GM19467 (cell line): ENCODE data around the gene CXCL16.
"Not testable (repeated sequence)": the region's sequence is repeated elsewhere in the genome, so short reads cannot be mapped to it uniquely, and the experiment has no call there.

Experiments used
- ATAC-seq: cut with Tn5 transposase; IDR thresholded peaks from one replicate; pipeline ENCODE4 v1.9.1; 2021; ENCODE audit warnings: mild to moderate bottlenecking, moderate library complexity; ENCODE audit not compliant: unreplicated experiment

Gene CXCL16

DNA sequence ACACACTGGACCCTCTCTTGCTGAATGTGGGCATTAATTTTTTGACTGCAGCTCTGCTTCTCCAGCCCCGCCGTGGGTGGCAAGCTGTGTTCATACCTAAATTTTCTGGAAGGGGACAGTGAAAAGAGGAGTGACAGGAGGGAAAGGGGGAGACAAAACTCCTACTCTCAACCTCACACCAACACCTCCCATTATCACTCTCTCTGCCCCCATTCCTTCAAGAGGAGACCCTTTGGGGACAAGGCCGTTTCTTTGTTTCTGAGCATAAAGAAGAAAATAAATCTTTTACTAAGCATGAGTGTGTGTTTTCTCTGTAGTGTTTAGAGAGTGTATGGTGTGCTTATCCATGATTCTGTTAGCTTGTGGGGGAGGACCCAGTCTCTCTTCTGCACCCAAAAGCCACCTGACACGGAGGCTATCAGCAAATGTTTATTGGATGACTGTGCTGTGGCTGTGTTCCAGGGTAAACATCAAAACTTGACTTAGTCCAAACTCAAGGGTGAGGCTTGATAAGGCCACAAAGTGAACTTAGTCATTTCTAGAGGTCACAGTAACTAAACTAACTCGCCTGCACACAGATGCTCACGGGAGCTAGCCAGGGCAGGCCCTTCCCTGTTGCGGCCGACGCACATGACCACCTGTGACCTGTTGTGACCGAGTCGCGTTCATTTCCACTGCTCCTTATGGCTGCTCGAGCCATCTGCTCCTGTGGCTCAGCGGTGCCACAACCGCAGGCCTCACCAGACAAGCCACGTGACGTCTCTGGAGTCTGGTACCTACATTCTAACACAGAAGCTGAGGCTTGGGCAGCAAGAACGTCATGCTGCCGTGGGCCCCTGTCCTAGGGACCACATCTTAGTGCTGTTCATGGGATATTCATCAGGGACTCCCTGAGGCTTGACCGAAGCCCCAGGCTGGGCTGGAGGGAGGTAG, 18.3 kb downstream of the CXCL16 start:
- no peak for ATAC-seq

DNA sequence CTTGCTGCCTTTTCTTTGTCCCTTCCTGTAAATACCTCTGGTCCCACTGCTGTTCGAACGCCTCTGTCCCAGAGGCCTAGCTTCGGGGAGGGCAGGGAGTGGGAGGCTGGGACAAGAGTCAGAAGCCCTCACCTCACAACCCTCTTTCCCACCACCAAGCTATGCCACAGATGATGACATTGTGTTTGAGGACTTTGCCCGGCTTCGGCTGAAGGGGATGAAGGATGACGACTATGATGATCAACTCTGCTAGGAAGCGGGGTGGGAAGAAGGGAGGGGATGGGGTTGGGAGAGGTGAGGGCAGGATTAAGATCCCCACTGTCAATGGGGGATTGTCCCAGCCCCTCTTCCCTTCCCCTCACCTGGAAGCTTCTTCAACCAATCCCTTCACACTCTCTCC, 18.9 kb downstream of the CXCL16 start:
- no peak for ATAC-seq

DNA sequence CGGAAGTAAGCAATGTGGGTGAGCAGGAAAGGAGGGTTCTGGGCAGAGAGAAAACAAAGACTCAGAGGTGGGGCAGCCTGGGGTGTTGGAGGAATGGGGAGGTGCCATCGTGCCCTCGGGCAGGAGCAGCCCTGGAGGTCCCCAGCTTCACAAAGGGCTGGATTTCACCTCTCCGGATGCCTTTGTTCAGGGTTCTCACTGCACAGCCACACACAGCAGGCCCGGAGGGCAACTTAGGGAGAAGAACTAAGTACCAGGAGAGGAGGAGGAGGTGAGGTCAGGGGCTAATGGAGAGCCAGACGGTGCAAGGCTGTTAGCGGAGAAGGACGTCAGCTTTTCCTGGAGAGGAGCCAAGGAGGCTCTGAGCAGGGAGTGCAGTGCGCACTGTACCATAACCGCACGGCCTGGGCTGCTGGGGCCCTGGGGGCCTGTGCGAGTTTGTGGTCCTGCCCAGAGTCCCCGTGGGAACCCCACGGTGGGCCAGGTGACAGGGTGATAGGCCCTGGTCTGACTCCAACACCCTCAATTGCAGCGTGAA, 20.0 kb downstream of the CXCL16 start:
- no peak for ATAC-seq

DNA sequence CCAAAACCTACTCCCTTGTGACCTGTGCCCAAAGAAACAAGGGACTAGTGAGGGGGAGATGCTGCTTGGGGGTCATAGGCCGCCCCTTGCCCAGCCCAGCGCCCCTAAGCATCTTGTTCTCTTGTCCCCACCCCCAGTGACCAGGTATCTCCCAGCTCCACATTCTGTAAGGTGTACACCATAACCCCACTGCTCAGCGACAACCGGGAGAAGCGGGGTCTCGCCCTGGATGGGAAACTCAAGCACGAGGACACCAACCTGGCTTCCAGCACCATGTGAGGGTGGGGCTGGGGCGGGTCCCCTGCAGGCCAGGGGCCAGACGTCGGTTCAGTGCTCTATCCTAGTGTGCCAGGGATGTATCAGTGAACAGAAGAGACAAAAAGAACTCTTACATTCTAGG, 20.6 kb downstream of the CXCL16 start:
- ATAC-seq, result no peak

DNA sequence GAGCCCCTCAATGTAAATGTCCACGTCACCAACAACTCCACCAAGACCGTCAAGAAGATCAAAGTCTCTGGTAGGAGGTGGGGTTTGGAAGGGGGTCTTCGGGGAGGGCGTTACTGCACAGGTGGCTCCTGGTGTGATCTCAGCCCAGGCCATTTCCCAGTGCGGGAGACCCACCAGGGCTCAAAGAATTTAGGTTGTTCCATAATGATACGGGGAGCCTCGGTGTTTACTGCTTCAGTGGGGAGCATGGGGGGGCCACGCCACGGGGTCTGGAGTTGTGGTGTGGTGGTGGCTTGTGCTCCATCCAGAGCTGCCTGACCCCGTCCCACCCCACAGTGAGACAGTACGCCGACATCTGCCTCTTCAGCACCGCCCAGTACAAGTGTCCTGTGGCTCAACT, 21.5 kb downstream of the CXCL16 start:
- no peak for ATAC-seq

DNA sequence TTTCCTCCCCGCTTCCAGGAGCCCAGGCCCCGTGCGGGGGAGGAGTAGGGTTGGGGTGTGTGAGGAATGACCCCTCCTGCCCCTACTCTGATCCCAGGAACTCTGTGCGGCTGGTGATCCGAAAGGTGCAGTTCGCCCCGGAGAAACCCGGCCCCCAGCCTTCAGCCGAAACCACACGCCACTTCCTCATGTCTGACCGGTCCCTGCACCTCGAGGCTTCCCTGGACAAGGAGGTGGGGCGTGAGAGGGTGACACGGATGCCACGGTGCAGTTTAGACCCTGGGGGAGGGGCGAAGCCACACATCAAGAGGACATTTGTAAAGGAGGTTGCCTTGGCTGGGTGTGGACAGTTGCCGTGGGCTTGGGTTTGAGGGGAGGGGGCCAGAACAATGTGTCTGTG, 21.9 kb downstream of the CXCL16 start:
- ATAC-seq, result no peak

DNA sequence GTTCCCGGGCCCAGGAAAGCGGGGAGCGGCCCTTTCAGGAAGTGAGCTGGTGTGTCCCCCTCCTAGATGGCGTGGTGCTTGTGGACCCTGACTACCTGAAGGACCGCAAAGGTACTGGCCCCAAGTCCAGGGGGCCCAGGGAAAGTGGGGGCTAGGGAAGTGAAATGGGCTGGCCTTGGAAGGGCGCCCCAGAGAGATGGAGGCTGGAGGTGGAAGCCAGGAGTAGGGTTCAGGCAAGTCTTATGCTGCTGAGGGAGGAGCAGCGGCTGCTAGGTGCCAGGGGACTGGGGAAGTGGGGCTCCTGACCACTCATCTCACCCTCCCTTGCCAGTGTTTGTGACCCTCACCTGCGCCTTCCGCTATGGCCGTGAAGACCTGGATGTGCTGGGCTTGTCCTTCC, 23.6 kb downstream of the CXCL16 start:
- no peak for ATAC-seq

DNA sequence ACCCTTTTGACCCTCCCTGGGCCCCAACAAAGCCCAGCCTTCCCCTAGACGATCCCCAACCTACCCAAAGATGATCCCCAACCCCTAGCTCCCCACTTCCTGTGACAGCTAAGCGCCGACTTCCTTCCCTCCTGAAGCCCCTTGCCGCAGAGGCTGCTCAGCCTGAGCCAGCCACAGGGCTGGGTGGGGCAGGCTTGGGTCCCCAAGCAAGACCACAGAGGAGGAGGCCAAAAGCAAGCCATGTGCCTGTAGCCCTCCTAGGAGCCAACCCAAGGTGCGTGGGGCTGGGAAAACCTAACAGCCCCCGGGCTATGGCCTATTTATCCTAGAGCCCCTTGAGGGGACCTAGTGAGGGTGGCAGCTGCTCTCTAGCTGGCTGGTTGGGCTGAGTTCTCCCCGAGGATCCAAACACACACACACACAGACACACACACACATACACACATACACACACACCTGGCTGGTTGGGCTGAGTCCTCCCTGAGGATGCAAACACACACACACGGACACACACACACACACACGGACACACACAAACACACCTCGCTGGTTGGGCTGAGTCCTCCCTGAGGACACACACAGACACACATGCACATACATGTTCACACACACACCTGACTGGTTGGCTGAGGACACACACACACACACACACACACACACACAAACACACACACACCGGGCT, 24.5 kb downstream of the CXCL16 start:
- no peak for ATAC-seq

DNA sequence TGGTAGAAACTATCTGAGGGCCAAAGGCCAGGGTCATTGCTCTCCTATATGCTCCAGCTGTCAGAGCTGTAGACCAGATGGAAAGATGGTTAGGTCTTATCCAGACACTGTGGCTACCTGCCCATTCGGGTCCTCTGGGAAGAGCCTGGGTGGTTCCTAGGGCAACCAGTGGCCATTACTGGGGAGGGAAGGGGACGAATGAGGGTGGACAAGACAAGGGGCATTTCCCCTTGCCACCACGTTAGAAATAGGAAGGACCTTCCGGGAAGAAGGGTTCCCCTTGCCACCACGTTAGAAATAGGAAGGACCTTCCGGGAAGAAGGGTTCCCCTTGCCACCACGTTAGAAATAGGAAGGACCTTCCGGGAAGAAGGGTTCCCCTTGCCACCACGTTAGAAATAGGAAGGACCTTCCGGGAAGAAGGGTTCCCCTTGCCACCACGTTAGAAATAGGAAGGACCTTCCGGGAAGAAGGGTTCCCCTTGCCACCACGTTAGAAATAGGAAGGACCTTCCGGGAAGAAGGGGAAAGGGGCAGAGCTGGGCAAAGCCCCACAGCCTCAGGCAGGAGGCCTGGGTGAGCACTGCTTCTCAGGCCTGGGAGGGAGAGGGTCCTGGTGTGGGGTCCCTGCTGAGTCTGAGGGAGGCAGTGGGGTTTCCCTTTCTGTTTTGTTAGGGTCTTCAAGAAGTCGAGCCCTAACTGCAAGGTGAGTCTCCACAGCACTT, 25.2 kb downstream of the CXCL16 start:
- not testable (repeated sequence) for ATAC-seq

DNA sequence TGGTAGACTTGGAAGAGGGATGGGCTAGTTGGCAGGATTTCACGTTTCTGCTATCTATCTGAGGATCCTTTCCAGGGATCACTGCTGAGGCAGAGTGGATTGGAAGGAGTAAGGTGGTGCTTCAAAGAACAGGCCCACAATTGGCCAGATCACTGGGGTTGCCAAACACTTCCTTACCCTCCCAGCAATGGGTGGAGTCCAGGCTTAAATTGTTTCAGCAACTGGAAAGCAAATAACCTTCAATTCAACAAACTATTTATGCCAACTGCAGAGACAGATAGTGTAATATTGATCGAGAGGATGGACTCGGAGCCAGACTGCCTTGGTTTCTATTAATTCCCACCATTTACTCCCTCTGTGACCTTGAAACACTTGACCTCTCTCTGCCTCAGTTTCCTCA, 27.2 kb downstream of the CXCL16 start:
- no peak for ATAC-seq

DNA sequence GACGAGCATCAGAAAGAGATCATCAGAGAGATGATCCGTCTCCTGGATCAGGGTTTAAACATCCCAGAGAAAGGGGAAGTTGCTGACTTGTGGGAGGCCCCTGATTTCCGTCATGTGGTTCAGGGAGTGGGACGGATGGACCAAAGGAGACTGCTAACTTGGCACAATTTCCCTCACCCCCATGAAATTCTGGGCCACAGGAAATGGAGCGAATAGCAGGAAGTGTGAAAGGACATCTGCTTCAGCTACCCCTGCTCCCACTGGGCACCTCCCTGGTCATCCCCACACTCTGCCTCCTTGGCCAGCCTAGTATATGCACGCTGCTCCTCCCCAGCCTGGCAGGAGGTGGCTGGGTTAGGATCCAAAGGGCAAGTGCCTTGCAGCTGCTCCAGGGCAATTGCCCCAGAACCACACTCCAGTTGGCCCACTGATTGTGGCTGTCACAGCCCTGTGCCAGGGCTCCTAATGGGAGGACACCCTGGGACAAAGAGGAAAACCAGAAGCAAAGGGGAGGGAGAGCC, 28.0 kb downstream of the CXCL16 start:
- ATAC-seq, result no peak

DNA sequence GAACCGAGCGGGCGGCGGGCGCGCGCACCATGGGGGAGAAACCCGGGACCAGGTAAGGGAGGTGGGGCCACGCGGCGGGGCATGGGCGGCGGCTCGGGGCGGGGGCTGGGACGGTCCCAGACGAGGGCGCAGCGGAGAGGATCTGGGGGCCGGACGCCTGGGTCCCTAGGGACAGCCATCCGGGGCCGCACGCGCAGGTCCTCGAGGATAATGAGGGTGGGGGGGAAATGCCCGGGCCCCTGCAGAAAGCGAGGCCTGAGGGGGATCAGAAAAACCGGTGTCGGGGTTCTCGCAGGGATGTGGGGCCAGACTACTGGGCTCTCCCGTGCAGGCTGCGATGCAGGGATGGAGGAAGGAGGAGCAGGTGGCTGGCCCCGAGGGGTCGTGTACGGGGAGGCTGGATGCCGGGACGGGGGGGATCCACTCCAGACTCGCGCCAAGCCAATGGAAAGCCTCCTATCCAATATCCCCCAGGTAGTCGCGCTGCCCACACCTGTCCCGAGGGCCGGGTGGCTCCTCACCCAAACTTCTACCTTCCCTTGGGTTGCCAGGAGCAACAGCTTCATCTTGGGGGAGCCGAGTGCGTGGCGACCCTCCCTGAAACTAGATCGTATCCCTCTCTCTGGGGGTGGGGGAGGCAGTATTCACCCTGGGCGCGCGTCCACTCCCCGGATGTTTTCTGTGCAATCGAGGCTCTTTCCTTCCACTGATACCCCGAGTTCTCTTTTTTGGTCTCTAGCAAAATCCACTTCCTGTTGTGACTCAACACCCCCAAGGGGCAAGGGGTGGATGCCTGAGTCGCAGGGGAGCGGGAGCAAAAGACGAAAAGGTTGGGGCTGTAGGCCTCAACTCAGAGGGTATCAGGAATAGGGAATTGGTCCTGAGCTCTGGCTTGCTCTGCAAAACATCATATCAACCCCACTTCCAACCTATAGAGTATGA, 28.8 kb downstream of the CXCL16 start:
- no peak for ATAC-seq

DNA sequence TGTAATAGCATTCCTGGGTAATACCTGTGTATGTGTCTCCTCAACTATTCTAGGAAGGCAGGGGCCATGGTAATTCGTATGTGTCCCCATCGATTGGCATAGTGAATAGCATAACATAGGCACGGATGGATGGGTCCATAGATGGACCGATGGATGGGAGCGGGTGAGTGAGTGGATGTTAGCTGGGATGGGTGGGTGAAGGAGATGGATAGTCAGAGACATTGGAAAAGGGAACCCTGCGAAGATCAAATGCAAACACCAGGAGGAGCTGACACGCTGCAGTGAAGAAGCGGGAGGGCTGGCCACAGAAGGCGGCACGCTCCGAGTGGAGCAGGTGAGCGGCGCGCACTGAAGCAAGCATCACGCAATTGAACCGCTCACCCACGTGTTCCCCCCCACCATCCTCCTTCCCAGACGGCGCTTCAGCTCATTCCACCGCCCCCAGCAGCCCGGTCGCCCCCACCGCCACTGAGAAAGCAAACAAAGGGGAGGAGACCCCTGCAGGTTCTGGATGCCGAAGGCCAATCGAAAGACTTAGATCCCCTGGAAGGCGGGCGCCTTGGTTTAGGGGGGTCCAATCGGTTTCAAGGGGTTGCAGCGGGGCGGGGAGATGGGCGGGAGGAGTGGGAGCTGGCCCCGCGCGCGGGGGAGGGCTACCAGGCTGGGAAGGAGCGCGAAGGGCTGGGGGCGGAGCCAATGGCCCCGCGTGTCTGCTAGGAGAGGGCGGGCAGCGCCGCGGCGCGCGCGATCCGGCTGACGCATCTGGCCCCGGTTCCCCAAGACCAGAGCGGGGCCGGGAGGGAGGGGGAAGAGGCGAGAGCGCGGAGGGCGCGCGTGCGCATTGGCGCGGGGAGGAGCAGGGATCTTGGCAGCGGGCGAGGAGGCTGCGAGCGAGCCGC, 29.7 kb downstream of the CXCL16 start, which contains the start of gene ARRB2:
ARRB2 (plus strand) TSS at position 839 of the 899 bp plus-strand sequence. CDS start 90 bp downstream, outside the sequence.
- peak; percentile 71 for ATAC-seq

DNA sequence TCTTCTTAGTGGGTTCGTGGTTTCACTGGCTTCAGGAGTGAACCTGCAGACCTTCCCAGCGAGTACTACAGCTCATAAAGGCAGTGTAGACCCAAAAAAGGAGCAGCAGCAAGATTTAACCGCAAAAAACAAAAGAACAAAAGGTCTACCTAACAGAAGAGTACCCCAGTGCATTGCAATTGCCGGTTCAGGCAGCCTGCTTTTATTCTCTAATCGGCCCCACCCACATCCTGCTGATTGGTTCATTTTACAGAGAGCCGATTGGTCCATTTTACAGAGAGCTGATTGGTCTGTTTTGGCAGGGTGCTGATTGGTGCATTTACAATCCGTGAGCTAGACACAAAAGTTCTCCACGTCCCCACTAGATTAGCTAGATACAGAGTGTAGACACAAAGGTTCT, 31.3 kb downstream of the CXCL16 start:
- no peak for ATAC-seq

DNA sequence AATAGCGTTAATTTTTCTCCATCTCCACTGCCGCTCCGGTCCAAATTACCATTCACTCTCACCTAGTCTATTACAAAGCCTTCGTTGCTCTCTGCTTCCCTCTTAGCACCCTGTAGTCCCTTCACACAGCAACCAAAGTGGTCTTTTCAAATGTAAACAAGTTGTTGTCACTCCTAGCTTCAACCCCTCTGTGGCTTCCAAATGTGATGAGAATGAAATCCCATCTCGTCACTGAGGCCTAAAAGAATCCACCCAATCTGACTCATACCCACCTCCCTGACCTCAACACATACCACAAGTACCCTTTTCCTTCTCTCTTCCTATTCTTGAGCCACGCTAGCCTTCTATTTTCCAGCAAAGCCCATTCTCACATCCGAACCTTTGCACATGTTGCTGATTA, 33.6 kb downstream of the CXCL16 start:
- no peak for ATAC-seq

DNA sequence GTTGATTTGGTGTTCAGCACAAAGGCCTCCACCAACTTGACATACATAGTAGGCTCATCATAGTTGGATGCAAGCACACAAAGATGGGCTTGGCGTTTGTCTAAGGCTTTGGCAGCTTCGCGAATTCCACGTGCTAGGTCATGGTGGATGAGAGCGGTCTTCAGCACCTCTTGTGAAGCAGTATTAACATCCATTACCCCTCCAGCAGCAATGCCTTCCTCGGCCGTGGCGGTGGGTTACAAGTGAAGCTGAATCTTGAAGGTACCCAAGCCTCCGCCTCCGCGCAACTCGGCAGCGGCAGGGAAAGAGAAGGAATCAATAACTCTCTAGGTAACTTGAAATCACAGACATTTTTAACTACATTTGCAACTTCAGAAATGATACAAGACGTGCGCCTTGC, 34.7 kb downstream of the CXCL16 start:
- ATAC-seq, result no peak

DNA sequence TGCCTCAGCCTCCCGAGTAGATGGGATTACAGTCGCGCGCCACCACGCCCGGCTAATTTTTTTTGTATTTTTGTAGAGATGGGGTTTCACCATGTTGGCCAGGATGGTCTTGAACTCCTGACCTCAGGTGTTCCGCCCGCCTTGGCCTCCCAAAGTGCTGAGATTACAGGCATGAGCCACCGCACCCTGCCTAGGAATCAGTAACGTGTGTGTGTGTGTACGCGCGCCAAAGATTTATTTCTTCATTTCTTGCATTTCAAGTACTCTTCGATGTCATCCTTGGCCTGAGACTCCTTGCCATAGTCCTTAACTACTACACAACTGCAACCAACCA, 35.2 kb downstream of the CXCL16 start:
- not testable (repeated sequence) for ATAC-seq

DNA sequence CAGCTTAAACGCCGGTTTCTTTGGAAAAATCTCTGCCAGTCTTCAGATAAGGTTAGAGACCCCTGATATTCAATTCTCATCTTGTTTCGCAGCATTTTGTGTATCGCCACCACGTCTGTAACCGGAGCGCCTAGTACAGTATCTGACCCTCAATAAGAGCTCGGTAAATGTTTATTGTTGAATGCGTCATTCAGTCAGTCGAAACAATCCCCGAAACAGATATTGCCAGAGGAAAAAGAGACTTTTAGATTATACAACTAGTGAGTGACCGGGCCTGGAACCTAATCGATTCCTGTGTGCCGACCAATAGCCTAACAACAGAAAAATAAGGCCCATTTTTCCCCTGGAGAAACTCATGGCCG, 36.4 kb downstream of the CXCL16 start:
- no peak for ATAC-seq

DNA sequence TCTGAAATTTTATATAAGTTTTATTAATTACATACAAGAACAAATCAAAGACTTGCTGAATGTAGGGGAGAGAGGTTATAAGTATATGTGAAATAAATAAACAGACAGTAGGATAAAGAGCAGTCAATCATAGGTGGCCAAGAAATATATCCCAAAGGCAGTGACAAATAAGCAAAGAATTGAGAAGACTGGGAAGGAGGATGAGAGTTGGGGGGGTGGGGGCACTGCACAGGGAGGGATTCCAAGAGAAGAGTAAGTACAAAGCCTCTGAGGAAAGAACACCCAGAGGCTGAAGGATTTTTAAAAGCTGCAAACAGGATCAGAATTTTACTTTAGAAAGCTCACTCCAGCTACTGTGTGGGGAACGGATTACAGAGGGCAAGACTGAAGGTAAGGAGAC, 38.6 kb downstream of the CXCL16 start:
- no peak for ATAC-seq
